Bronchial epithelial cell (primary cell): ENCODE data around the gene HCFC1. TPM values are rescaled to one million over a fixed set of nuclear protein-coding genes. Genes with fewer than 3 reads are reported as not detected.
A peak's percentile ranks its signal among the peaks of the same experiment; 100 is the strongest.

ENCODE experiments used
- DNase-seq: peaks from one replicate; pipeline ENCODE4 v3.0.0-alpha.2; 2010; ENCODE audit warnings: low read depth
- FAIRE-seq: peaks from 2 replicates; lab custom pipeline; 2011; peaks lifted over from hg19 to GRCh38; lab: Jason Lieb, UNC
- H3K27me3 ChIP-seq: 2 replicates; pipeline ENCODE4 v1.5.1; 2011; ENCODE audit warnings: low read length; ENCODE audit not compliant: control insufficient read depth, insufficient read depth
- H3K36me3 ChIP-seq: 2 replicates; pipeline ENCODE4 v1.5.1; 2011; ENCODE audit warnings: low read length; ENCODE audit not compliant: control insufficient read depth, insufficient read depth
- H3K4me3 ChIP-seq: 2 replicates; pipeline ENCODE4 v1.5.1; 2011; ENCODE audit warnings: mild to moderate bottlenecking, low read depth, low read length, control low read depth
- total RNA-seq: library from RNA; depleted of rRNA; stranded (reverse); fragments of >200 nt; gene quantifications from 2 replicates; pipeline ENCODE4 v1.2.1, GENCODE V29; 2014
- TF ChIP-seq, protein P1 (sequence below): IDR thresholded peaks from 2 replicates; pipeline ENCODE4 v1.5.1; 2011; ENCODE audit warnings: mild to moderate bottlenecking, moderate library complexity, low read length, control low read depth, inconsistent platforms; ENCODE audit not compliant: insufficient read depth, severe bottlenecking

HCFC1 gene
- total RNA-seq, 1 donor from 2014 or later, result 5.5 TPM

DNA sequence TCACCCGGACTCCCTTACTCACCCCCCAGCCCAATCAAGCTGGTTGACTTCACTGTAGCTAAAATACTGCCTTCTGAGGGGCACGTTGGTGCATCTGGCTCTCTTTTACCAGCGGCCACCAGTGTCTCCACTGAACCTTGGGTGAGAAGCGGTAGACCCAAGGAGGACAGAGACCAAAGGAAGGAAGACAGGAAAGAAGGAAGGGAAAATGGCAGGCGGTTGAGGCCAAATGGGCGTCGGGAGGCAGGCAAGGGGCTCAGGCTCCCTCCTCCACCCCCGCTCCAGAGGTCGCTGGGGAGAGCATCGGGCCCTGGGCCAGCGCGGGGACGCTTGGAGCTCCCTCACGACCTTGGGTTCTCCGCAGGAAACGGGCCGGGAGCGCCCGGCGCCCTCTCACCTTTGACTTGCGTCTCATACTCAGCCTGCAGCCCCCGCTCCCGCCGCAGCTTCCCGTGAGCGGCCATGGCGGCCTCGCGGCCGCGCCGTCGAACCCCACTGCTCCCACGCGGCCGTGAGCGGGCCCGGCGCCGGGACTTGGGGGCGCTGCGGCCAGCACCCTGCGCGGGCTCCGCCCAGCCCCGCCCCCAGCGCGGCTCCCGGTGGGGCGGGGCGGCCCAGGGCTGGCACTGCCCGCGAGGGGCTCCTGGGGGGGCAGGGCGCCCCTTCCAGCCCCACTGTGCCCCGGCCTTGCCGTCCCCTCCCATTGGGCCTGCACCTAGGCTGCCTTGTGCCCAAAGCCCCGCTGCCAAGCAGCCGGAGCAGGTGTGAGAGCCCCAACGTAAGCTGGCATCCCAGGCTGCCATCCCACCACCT lies 45.7 kb downstream of the HCFC1 start, which contains the start of gene ARHGAP4:
TSS of gene ARHGAP4 (minus strand) at position 526 of the 813 bp plus-strand sequence. CDS start at position 464, 62 bp downstream.
- TF ChIP-seq, protein P1, sequence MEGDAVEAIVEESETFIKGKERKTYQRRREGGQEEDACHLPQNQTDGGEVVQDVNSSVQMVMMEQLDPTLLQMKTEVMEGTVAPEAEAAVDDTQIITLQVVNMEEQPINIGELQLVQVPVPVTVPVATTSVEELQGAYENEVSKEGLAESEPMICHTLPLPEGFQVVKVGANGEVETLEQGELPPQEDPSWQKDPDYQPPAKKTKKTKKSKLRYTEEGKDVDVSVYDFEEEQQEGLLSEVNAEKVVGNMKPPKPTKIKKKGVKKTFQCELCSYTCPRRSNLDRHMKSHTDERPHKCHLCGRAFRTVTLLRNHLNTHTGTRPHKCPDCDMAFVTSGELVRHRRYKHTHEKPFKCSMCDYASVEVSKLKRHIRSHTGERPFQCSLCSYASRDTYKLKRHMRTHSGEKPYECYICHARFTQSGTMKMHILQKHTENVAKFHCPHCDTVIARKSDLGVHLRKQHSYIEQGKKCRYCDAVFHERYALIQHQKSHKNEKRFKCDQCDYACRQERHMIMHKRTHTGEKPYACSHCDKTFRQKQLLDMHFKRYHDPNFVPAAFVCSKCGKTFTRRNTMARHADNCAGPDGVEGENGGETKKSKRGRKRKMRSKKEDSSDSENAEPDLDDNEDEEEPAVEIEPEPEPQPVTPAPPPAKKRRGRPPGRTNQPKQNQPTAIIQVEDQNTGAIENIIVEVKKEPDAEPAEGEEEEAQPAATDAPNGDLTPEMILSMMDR, result no peak
- H3K27me3 ChIP-seq, result no peaks in the 10 kb centered on the region
- FAIRE-seq (no peak), DNase-seq (no peak)
- peaks cover 1% of the 10 kb centered on the region for H3K36me3 ChIP-seq
- peak within 1 kb of the TSS; percentile 53 for H3K4me3 ChIP-seq

DNA sequence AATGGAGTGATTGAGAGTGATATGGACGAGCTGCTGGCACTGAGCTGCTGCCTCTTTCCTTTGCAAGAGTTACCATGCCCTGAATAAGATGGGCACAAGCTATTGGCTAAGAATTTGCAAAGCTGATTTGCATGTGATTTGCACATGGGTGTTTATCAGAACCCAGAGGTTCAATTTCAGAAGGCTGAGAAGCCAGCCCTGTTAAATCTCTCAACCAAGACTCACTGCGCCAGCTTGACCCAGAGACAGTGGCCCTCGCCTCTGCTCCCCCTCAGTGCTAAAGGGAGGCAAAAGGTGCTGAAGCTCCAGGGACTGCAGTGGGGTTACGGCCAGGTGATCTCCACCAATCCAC lies 46.3 kb downstream of the HCFC1 start:
- FAIRE-seq (no peak), DNase-seq (no peak)
- peaks cover 1% of the 10 kb centered on the region for H3K36me3 ChIP-seq
- no peak overlapping the region for H3K4me3 ChIP-seq
- H3K27me3 ChIP-seq, result no peaks in the 10 kb centered on the region
- TF ChIP-seq, protein P1, result no peak

DNA sequence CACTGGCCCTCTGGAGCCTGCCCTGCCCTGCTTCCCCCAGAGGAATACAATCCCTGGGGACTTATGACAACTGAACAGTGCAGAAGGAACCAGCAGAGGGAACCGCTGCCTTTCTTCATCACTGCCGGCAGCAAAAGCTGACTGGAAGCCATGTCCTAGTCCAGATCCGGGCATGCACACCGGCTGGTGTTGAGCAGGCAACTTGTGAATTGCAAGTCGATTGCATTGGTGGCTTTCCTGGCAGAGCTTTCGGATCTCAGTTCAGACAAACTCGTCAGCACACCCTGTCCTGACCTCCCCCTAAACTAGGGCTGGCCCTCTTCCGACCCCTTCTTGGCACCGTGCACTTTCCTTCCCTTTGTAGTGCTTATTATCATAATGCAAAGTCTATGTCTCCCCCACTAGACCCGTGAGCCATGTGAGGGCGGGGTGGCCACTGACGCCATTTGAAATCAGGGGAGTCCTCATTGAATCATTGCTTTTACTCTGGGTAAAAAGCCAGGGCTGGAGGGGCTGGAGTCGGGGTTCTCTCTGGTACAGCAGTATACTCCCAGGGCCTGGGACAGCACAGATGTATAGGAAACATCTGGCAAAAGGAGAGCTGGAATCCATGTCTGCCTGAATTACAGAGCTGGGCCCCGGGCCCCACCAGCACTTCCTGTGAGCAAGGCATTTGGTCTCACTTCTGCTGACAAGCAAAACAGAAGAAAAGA lies 47.3 kb downstream of the HCFC1 start:
- Histone ChIP-seq H3K27me3 (no peaks in the 10 kb centered on the region), H3K36me3 (no peaks in the 10 kb centered on the region), H3K4me3 (no peak overlapping the region)
- TF ChIP-seq, protein P1, result peak; percentile 20
- DNase-seq (no peak), FAIRE-seq (no peak)

GRCh38 chrX:153922932-153923857 lies 48.4 kb downstream of the HCFC1 start:
- DNase-seq, result no peak

More at GRCh38 chrX:153922932-153923857, 48.4 kb downstream of the HCFC1 start:
- H3K36me3 ChIP-seq, result no peaks in the 10 kb centered on the region
- no peak overlapping the region for H3K4me3 ChIP-seq
- TF ChIP-seq, protein P1, result peak; percentile 70
- no peaks in the 10 kb centered on the region for H3K27me3 ChIP-seq
- no peak for FAIRE-seq
